NCI-H2227 treated with DMSO at 0.1 percent for 48 hours (cell line): ENCODE data around the gene SLC5A11.
A peak's percentile ranks its signal among the peaks of the same experiment; 100 is the strongest.
"Not testable (repeated sequence)": the region's sequence is repeated elsewhere in the genome, so short reads cannot be mapped to it uniquely, and the experiment has no call there.

Source experiments
- DNase-seq: peaks from one replicate; lab custom pipeline; 2025; lab: John Stamatoyannopoulos, UW

SLC5A11 gene, protein sequence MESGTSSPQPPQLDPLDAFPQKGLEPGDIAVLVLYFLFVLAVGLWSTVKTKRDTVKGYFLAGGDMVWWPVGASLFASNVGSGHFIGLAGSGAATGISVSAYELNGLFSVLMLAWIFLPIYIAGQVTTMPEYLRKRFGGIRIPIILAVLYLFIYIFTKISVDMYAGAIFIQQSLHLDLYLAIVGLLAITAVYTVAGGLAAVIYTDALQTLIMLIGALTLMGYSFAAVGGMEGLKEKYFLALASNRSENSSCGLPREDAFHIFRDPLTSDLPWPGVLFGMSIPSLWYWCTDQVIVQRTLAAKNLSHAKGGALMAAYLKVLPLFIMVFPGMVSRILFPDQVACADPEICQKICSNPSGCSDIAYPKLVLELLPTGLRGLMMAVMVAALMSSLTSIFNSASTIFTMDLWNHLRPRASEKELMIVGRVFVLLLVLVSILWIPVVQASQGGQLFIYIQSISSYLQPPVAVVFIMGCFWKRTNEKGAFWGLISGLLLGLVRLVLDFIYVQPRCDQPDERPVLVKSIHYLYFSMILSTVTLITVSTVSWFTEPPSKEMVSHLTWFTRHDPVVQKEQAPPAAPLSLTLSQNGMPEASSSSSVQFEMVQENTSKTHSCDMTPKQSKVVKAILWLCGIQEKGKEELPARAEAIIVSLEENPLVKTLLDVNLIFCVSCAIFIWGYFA

GRCh38 chr16:24845726-24846547 lies at the start of gene SLC5A11:
Gene SLC5A11, plus strand, starts transcription at chr16:24845963. Its CDS starts 12,681 bp downstream, at chr16:24858644.
- DNase-seq = no peak

DNA sequence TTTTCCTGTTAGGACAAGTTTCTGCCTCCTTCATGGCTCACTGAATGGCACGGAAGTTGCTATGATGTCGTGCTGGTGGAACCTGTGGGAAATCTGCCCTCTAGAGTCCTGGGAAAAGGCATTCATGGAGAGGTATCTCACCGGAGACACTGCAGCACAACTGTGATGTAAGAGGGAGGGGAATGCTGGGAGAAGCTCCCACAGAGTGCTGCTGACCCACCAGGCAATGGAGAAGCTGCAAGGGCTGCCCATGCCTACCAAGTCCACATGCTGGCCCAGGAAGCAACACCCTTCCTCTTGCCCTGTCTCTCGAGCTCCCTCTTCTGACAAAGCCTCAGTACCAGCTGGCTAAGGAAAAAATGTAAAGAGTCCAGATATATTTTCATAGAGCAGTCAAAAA lies 45.2 kb upstream of the SLC5A11 start:
- no peak for DNase-seq

GRCh38 chr16:24801761-24802302 lies 43.9 kb upstream of the SLC5A11 start:
- no peak for DNase-seq

DNA sequence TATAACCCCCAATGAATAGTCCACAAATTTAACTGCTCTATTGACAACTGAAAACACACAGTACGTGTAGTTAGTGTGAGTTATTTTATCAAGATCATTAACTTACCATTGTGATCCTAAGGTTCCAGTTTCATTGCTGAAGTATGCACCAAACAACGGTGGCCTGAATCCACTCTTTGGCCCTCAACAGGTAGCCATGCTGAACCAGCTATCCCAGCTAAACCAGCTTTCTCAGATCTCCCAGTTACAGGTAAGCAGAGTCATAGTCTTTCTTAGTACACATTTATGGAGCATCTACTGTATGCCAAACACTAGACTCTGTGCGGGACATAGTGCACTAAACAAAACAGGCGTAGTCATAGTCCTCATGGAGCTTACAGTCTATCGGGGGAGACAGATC lies 40.3 kb upstream of the SLC5A11 start:
- DNase-seq = no peak

GRCh38 chr16:24807301-24807700 lies 38.5 kb upstream of the SLC5A11 start:
- DNase-seq = no peak

DNA sequence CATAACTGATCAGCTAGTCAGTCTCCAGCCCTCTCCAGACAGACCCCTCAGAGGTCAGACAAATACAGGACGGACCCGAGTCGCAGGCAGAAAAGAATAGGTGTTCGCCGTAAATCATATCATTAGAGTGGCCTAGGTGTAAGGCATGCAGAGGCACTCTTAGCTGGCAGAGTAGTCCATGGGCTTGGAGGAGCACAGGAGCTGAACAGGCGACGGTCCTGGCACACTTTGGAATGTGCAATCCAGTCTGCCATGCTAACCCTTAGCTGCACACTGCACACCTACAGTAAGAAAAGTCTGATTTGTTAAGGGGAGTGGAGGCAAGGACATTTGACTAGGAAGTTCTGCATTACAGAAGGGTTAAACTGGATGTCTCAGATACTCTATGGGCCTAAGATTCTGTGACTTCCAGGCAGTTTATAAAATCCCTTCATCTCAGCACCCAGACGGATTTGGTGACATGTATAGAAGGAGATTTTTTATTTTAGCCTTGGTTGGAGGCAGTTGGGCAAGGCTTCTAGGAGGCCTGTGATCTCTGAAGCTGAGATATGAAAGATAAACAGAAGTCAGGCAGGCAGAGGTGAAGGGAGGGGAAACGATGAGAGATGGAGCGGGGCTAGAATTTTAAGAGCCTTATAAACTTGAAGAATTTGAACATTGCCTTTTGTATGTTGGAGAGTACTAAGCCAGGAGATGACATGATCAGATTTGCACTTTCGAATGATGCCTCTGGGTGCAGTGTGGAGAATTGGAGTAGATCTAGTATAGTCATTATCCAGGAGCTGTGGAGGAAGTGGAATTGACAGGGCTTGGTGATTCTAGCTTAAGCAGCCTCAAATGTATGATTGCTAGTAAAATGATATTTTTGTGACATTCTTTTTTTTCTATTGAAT lies 34.6 kb upstream of the SLC5A11 start:
- no peak for DNase-seq

DNA sequence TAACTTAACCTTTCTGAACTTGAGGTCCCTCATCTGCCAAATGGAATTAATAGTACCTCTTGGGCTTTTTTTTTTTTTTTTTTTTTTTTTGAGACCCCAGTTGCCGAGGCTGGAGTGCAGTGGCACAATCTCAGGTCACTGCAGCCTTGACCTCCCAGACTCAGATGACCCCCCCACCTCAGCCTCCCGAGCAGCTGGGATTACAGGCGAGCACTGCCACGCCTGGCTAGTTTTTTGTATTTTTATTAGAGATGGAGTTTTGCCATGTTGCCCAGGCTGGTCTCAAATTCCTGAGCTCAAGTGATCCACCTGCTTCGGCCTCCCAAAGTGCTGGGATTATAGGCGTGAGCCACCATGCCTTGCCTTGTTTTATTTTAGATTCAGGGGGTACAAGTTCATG lies 33.0 kb upstream of the SLC5A11 start:
- not testable (repeated sequence) for DNase-seq

GRCh38 chr16:24815021-24815420 lies 30.7 kb upstream of the SLC5A11 start:
- no peak for DNase-seq

- DNase-seq = no peak
These were observed 29.1 kb upstream of the SLC5A11 start for GRCh38 chr16:24816688-24817087.

DNA sequence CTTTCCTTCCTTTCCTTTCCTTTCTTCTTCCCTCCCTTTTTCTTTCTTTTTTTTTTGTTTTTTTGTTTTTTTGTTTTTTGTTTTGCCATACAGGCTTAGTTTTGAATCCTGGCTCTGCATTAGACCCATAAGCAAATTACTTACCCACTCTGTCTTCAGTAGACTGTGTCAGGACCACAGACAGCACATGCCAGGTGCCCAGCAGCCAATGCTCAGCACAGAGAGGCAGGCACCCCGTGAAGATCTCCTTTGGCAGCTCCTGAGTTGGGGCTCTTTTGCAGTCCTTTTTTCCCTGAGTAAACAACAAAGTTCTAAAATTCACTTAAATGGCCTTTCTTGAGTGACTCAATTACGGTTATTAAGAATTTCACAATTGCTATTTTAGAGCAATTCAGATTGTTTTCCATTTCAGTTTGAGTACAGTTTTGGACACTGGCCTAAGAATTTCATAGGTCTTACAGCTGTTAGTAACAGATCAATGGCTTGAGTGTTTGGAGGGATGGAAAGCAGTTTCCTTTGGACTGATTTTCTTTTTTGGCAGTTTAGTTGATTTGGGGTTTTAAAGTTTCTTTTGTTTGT lies 26.2 kb upstream of the SLC5A11 start:
- peak; percentile 51 for DNase-seq

DNA sequence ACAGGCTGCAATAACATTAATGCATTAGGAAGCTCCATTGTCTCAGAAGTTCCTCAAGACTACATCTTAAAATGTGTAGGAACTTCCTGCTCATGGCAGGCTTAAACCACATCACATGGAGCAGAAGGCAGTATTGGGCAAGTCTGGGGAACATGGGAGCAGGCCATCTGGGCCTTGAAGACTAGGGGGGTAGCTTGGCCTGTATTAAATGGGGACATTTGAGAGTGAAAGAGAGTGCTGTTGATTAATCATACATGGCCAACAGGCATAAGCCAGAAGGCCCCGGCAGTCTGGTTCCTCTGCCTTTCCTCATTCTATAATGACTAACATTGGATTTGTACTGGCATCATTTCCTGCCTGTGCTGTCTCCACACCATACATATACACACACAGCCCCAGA lies 25.2 kb upstream of the SLC5A11 start:
- no peak for DNase-seq

GRCh38 chr16:24821129-24821528 lies 24.6 kb upstream of the SLC5A11 start:
- DNase-seq = no peak

GRCh38 chr16:24822542-24822941 lies 23.2 kb upstream of the SLC5A11 start:
- no peak for DNase-seq

GRCh38 chr16:24822974-24823373 lies 22.8 kb upstream of the SLC5A11 start:
- no peak for DNase-seq

DNA sequence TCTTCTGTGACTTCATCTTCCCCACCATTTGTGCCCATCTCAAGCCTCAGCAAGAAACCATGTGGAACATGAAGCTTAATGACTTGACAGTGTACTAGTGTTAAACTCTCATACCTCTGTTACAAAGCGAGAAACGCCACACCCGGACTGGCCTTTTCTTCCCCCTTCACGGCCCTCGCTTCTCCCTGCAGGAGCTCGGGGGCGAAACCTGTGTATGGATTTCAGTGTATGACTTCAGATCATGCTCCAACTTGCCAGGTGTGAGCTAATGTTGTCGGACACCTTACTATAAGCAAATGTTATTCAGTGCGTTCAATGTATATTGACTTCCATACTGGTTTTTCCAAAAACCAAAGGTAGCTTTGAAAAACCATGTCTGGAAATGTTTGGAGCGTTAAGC lies 20.1 kb upstream of the SLC5A11 start:
- DNase-seq = no peak

DNA sequence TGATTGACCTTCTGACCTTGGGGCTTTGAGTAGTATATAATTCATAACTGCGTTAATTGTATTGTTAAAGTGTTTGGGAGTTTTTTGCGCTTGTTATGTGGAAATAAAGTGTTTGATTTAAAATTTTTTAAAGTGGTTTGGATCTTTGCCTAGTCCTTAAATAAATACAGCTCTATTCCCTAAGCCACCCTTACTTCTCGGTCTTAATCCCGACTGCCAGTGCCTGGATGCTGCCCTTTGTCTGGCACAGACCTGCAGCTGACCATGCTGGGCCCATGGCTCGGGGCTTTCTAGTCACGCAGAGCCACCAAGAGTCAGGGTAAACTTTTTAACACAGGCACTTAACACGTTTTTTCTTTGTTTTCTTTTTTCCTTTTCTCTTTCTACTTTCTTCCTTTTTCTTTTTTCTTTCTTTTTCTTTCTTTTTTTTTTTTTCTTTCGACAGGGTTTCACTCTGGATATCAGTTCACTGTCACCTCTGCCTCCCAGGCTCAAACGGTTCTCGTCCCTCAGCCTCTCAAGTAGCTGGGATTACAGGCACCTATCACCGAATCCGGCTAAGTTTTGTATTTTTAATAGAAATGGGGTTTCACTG lies 19.6 kb upstream of the SLC5A11 start:
- DNase-seq = no peak

DNA sequence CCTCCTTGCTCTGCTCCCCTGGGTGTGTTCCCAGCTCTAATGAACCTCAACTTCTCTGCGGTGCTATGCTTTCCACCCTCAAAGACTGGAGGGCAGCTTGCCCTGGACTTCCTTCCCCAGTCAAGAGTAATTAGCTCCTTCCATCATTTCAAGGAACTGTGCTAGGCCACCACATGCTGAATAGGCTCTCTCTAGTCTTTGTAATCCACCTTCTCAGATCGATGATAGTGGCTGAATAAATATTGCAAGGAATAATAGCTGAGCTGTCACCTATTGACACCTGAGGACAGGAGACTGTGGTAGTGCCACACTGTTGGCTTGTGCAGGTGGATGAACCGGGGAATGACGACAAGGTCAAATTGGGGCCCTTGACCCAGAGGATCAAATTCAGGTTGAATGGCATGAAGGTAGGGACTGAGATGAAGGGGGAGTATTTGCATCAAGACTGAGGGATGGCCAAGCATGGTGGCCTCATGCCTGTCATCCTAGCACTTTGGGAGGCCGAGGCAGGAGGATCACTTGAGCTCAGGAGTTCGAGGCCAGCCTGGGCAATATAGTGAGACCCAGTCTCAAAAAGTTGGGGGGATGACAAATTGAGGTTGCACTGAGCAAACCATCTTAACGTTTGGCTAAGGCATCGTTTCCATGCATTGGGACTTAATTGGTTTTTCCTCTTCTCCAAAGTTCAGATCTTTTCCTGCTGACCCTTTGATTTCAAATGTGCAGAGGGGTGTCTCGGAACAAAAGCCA lies 18.8 kb upstream of the SLC5A11 start:
- no peak for DNase-seq

GRCh38 chr16:24829153-24829552 lies 16.6 kb upstream of the SLC5A11 start:
- DNase-seq = no peak

GRCh38 chr16:24833352-24833751 lies 12.4 kb upstream of the SLC5A11 start:
- DNase-seq = no peak
